Heart left ventricle (tissue), 16 donors: ENCODE results near the gene KRIT1. TPM values are rescaled to one million over a fixed set of nuclear protein-coding genes. Genes with fewer than 3 reads are reported as not detected.

Source experiments
- ATAC-seq, 4 donors: fragments of 200-7000 bp; cut with Tn5 transposase; one replicate each; pipeline ENCODE4 v1.9.1; 2020 to 2022; ENCODE audit warnings: moderate library complexity in 4 of 4, mild to moderate bottlenecking in 3 of 4, moderate number of reproducible peaks in 1 of 4
- DNase-seq, 5 donors: peaks; one replicate each; pipeline ENCODE4 v3.0.0-alpha.2; 2020
- H3K27ac ChIP-seq, 12 donors: fragments of 200-600 bp; sonication (generic) in 4 of 12; one replicate each; pipeline versions ENCODE4 v1.5.0 to v1.8.0; 2016 to 2022; ENCODE audit warnings: mild to moderate bottlenecking in 2 of 12
- H3K27me3 ChIP-seq, 9 donors: fragments of 200-600 bp; sonication (generic) in 2 of 9; one replicate each; pipeline versions ENCODE4 v1.5.1 to v1.8.0; 2016 to 2022; ENCODE audit warnings: mild to moderate bottlenecking in 3 of 9
- H3K36me3 ChIP-seq, 9 donors: fragments of 200-600 bp; sonication (generic) in 2 of 9; one replicate each; pipeline versions ENCODE4 v1.5.0 to v1.8.0; 2018 to 2022; ENCODE audit warnings: mild to moderate bottlenecking in 2 of 9
- H3K4me1 ChIP-seq, 12 donors: fragments of 200-600 bp; sonication (generic) in 4 of 12; one replicate each; pipeline versions ENCODE4 v1.5.0 to v1.8.0; 2016 to 2022; ENCODE audit warnings: mild to moderate bottlenecking in 3 of 12
- H3K4me3 ChIP-seq, 12 donors: fragments of 200-600 bp; sonication (generic) in 4 of 12; one replicate each; pipeline versions ENCODE4 v1.5.0 to v1.8.0; 2017 to 2022; ENCODE audit warnings: mild to moderate bottlenecking in 9 of 12, moderate library complexity in 4 of 12
- H3K9me3 ChIP-seq, 12 donors: fragments of 200-600 bp; sonication (generic) in 4 of 12; one replicate each; pipeline versions ENCODE4 v1.5.0 to v1.8.0; 2016 to 2022; ENCODE audit warnings: mild to moderate bottlenecking in 1 of 12
- POLR2A ChIP-seq, 2 donors: fragments of 450-650 bp; IDR thresholded peaks; one replicate each; pipeline ENCODE4 v1.6.1; 2017; ENCODE audit warnings: antibody characterized with exemption in 2 of 2, mild to moderate bottlenecking in 2 of 2, moderate library complexity in 2 of 2
- WGBS, 4 donors: extraction: QIAGEN DNeasy Blood & Tissue Kit in 2 of 4; methylation state at CpG; one replicate each; pipeline versions ENCODE4 v1.1.5 to v1.1.7; 2013 to 2018; 5-methylcytosine and 5-hydroxymethylcytosine counted together
- intact Hi-C, 10 donors: fragments of 100-400 bp; cut with DNase I; formaldehyde crosslinking; loops; one replicate each; pipeline versions ENCODE4 v1.11.1 to v1.14.2; 2022
- polyA plus RNA-seq, 2 donors: library from polyadenylated mRNA; stranded (reverse); fragments of 200-250 nt; gene quantifications; one replicate each; pipeline ENCODE4 v1.2.3, GENCODE V29; 2013
- total RNA-seq, 9 donors: library from RNA; depleted of rRNA in 2 of 9; stranded (reverse); fragments of >200 nt in 2 of 9; fragmentation: NEBNext Ultra II Directional in 3 of 9; extraction: Animal tissue kit (Norgen Biotek cat#: 25700) in 3 of 9; gene quantifications; one replicate each; pipeline versions ENCODE4 v1.1.0 to v1.2.4, GENCODE V29; 2016 to 2023
- TF ChIP-seq, protein P1 (sequence below), 12 donors: fragments of 200-600 bp; sonication (generic) in 4 of 12; IDR thresholded peaks; one replicate each; pipeline versions ENCODE4 v1.5.0 to v1.8.0; 2018 to 2022; ENCODE audit warnings: antibody characterized with exemption in 12 of 12, mild to moderate bottlenecking in 5 of 12
- donor health status: ischemic (EF 13 %, LVEDD 7.1; RV severe dilation, severe dysfunction).
- donor health status: healthy with polysubstance abuse.
- donor health status: DM: no; HTN: yes; CAD: no.
- donor health status: DM: no; HTN: no; CAD: no.
- donor health status: ischemic (EF 25% LVEDD 6.9; RV normal size, moderate dysfunction).
- donor health status: ischemic (EF 25% LVEDD 5.7; RV mildly dilated, moderate dysfunction).
- donor health status: healthy.
- donor health status: DM: yes; HTN: yes; CAD: no.
- donor health status: ischemic (EF 35%, LVEDD 5.7; RV mildly dilated, moderate dysfunction).
- donor health status: nonischemic (EF 11% LVEDD 7.7; RV severe dilation, severe dysfunction).
- donor health status: DM: yes; HTN: yes; CAD: no.
- donor health status: PGD.
- donor health status: ischemic (EF 29% LVEDD 5.4; RV normal size, mild dysfunction).
- donor health status: nonischemic (EF 23%, LVEDD 6.1; RV moderate dilation, normal function).

Gene KRIT1
- total and polyA plus RNA-seq, 11 donors, result 13.0 to 45.0 (median 28.9) TPM

DNA sequence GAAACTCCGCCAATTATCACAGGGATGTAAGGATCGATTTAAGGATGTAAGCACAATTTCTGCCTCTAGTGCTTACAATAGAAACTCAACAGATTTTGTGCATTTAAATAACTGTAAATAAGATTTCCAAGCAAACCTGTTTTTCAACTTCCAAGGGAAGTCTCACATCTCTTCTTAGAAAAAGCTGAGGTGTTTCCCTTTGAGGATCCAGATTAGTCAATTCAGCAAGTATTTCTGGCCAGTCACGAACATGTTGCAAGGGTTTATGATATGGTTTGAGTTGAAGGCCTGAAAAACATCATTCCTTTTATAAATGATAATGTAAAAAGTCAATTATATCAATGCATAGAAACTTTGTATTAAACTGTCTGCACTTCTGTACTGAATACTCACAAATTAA, 23.9 kb downstream of the KRIT1 start:
- Histone ChIP-seq H3K4me1 (no peaks in the 10 kb centered on the region), H3K36me3 (peaks cover 0 to 100% (median 95%) of the 10 kb centered on the region in 9 donors), H3K27ac (no peak overlapping the region), H3K27me3 (no peaks in the 10 kb centered on the region), H3K9me3 (no peaks in the 10 kb centered on the region), H3K4me3 (no peak overlapping the region)
- TF ChIP-seq, protein P1, sequence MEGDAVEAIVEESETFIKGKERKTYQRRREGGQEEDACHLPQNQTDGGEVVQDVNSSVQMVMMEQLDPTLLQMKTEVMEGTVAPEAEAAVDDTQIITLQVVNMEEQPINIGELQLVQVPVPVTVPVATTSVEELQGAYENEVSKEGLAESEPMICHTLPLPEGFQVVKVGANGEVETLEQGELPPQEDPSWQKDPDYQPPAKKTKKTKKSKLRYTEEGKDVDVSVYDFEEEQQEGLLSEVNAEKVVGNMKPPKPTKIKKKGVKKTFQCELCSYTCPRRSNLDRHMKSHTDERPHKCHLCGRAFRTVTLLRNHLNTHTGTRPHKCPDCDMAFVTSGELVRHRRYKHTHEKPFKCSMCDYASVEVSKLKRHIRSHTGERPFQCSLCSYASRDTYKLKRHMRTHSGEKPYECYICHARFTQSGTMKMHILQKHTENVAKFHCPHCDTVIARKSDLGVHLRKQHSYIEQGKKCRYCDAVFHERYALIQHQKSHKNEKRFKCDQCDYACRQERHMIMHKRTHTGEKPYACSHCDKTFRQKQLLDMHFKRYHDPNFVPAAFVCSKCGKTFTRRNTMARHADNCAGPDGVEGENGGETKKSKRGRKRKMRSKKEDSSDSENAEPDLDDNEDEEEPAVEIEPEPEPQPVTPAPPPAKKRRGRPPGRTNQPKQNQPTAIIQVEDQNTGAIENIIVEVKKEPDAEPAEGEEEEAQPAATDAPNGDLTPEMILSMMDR (IDR thresholded peaks at IDR 0.05), result no peak
- TF ChIP-seq POLR2A (IDR thresholded peaks at IDR 0.05), result no peak
- DNase-seq (no peak), ATAC-seq (no peak)
- intact Hi-C loops, result loop anchor here in 1 of 10 donors (10.0 kb wide), 1 partner anchor 117 kb away; no protein-coding TSS in a partner anchor
- WGBS, 4 donors, result 96 to 98% (median 97%) methylated on average over 3 of the region's 3 CpGs

GRCh38 chr7:92206672-92207071, 39.0 kb downstream of the KRIT1 start:
- intact Hi-C loops, result no loop called here
- TF ChIP-seq POLR2A (IDR thresholded peaks at IDR 0.05), result no peak
- TF ChIP-seq, protein P1 (IDR thresholded peaks at IDR 0.05), result no peak
- H3K9me3 ChIP-seq, result peaks cover 0 to 19% (median 5%) of the 10 kb centered on the region in 12 donors
- WGBS, 4 donors, result 96 to 100% (median 98%) methylated on average over 1 of the region's 1 CpG
- DNase-seq (no peak), ATAC-seq (no peak)
- H3K4me3 ChIP-seq, result no peak overlapping the region
- no peak overlapping the region for H3K27ac ChIP-seq
- H3K27me3 ChIP-seq, result no peaks in the 10 kb centered on the region
- peaks cover 0 to 98% (median 85%) of the 10 kb centered on the region in 9 donors for H3K36me3 ChIP-seq
- H3K4me1 ChIP-seq, result no peaks in the 10 kb centered on the region

DNA sequence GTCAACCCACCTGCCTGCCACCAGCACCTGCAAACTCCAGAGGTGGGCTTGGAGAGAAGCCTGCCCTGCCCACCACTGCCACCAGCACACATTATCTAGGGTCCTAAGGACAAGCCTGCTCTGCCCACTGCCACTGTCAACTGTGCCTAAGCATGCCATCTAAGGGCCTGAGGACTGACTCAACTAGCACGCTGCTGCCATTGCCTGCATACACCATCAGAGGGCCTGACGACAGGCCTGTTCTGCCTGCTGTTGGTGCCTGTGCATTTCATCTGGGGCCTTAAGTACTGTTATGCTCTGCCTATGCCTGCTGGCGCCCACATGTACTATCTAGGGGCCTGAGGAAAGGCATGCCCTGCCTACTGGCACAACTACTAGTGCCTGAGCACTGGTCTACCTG, 39.7 kb downstream of the KRIT1 start:
- intact Hi-C loops, result no loop called here
- H3K4me3 ChIP-seq, result no peak overlapping the region
- 98 to 100% (median 99%) methylated on average over 1 to 3 of the region's 3 CpGs for WGBS, 4 donors
- no peak for TF ChIP-seq POLR2A (IDR thresholded peaks at IDR 0.05)
- TF ChIP-seq, protein P1 (IDR thresholded peaks at IDR 0.05), result no peak
- no peak for DNase-seq
- peaks cover 0 to 98% (median 85%) of the 10 kb centered on the region in 9 donors for H3K36me3 ChIP-seq
- no peak for ATAC-seq
- peaks cover 0 to 19% (median 5%) of the 10 kb centered on the region in 12 donors for H3K9me3 ChIP-seq
- H3K4me1 ChIP-seq, result no peaks in the 10 kb centered on the region
- no peak overlapping the region for H3K27ac ChIP-seq
- H3K27me3 ChIP-seq, result no peaks in the 10 kb centered on the region

DNA sequence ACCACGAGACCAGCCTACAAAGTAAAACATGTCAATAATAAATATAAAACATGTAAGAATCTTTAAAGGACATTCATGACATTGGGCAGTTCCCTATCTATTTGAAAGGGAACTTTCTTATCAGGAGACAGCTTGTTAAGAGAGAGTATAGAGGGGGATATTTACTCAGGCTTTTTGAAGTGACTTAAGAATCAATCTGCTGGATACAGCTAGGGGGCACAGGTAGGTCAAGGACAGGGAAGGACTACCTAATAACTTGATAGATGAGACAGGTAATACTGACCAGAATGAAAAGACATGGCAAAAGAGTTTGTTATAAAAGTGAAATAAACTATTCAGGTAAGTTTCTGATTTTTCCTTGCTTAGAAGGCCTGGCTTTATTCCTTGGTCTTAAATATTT, 44.9 kb downstream of the KRIT1 start:
- WGBS, 4 donors, result 97 to 100% (median 98%) methylated on average over 1 of the region's 1 CpG
- H3K4me3 ChIP-seq, result no peak overlapping the region
- intact Hi-C loops, result no loop called here
- no peaks in the 10 kb centered on the region for H3K9me3 ChIP-seq
- DNase-seq (no peak), ATAC-seq (no peak)
- TF ChIP-seq POLR2A (IDR thresholded peaks at IDR 0.05), result no peak
- TF ChIP-seq, protein P1 (IDR thresholded peaks at IDR 0.05), result no peak
- H3K27ac ChIP-seq, result no peak overlapping the region
- no peaks in the 10 kb centered on the region for H3K4me1 ChIP-seq
- peaks cover 0 to 89% (median 67%) of the 10 kb centered on the region in 9 donors for H3K36me3 ChIP-seq
- no peaks in the 10 kb centered on the region for H3K27me3 ChIP-seq
